ENCODE data around the gene ARHGEF19.

Gene ARHGEF19

GRCh38 chr1:16150508-16150907, 61.9 kb downstream of the ARHGEF19 start:
- ChIA-PET POLR2A (interaction anchor here (0.9 to 1.6 kb wide), 2 partner anchors 14 to 68 kb away, joined by 3 read pairs; no protein-coding TSS in a partner anchor), CTCF (interaction anchor here (0.5 to 7.8 kb wide), 4 partner anchors 20 to 79 kb away, joined by 3 to 117 read pairs (median 3); no protein-coding TSS in a partner anchor)
- Histone ChIP-seq H3K4me3 (ENCODE audit: low read depth, low read length) (no peak overlapping the region), H3K4me1 (ENCODE audit: control insufficient read depth, insufficient read depth, low read length) (peaks cover 7% of the 10 kb centered on the region; the same call in 1 of the 2 replicates), H3K36me3 (ENCODE audit: control insufficient read depth in 2 of 2, insufficient read depth in 1 of 2, low read length in 2 of 2) (peaks cover 5 to 54% of the 10 kb centered on the region in 2 experiments; a peak in 2 of 3 replicates), H3K9me3 (ENCODE audit: control insufficient read depth, insufficient read depth, low read depth, low read length) (no peaks in the 10 kb centered on the region), H3K27ac (ENCODE audit: extremely low read depth, low read depth, low read length) (no peak overlapping the region)
- TF ChIP-seq ZFHX2 (tag by site-specific recombination; conservative IDR thresholded peaks at IDR 0.05) (peak; percentile 57), EGR2 (tag by site-specific recombination; IDR thresholded peaks at IDR 0.05; ENCODE audit: low read depth) (peak; percentile 50), ZNF571 (tag by site-specific recombination; IDR thresholded peaks at IDR 0.05) (no peak), ZNF830 (tag by site-specific recombination; IDR thresholded peaks at IDR 0.05; ENCODE audit: low read depth) (no peak)

DNA sequence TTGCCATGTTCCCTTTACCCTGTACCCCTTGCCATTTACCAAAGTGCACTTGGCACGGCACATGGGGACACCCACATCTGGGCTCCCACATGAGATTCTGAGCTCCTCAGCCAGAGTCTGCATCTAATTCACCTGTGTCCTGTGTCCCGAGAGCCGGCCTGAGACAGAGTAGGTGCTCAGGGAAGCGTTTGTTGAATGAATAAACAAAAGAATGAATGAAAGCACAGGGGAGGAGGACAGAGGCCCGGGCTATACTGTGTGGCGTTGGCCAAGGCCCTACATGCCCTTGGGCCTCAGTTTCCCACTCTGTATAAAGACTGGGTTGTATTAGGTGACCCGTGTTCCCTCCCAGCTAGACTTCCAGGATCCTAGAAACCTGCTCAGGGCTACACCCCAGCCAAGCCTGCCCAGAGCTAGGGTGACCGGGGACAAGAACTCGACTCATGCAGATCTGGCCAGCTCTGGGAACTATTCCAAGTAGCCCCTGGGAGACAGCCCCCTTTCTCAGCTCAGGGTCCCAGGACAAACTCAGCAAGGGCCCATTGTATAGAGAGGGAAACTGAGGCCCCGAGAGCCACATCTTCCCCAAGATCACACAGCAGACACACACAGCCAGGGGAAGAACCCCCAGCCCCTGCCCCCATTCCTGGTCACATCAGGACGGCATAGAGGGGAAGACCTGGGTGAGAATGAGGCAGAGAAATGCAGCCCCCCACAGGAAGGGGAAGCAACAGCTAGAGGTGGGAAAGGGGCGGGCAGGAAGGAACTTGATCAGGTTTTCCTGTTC, 62.6 kb downstream of the ARHGEF19 start:
- Histone ChIP-seq H3K4me1 (ENCODE audit: control insufficient read depth, insufficient read depth, low read length) (peaks cover 7% of the 10 kb centered on the region; the same call in 1 of the 2 replicates), H3K4me3 (ENCODE audit: low read depth, low read length) (no peak overlapping the region), H3K27ac (ENCODE audit: extremely low read depth, low read depth, low read length) (no peak overlapping the region), H3K9me3 (ENCODE audit: control insufficient read depth, insufficient read depth, low read depth, low read length) (no peaks in the 10 kb centered on the region), H3K36me3 (ENCODE audit: control insufficient read depth in 2 of 2, insufficient read depth in 1 of 2, low read length in 2 of 2) (peaks cover 5 to 60% of the 10 kb centered on the region in 2 experiments; a peak in 2 of 3 replicates)
- ChIA-PET CTCF (interaction anchor here (0.5 to 7.8 kb wide), 5 partner anchors 19 to 78 kb away, joined by 3 to 117 read pairs (median 3); no protein-coding TSS in a partner anchor), POLR2A (interaction anchor here (0.6 to 1.6 kb wide), 2 partner anchors 15 to 39 kb away, joined by 3 read pairs; no protein-coding TSS in a partner anchor)
- TF ChIP-seq GLIS2 (tag by site-specific recombination; IDR thresholded peaks at IDR 0.05) (0 out of 2 replicates have a peak, but pooled peaks have one; percentile 13), PRDM6 (tag by site-specific recombination; IDR thresholded peaks at IDR 0.05) (no peak), ZNF544 (tag by site-specific recombination; IDR thresholded peaks at IDR 0.05) (no peak), GLI2 (tag by site-specific recombination; IDR thresholded peaks at IDR 0.05; ENCODE audit: borderline replicate concordance, low read depth) (no peak), ZNF664 (tag by site-specific recombination; IDR thresholded peaks at IDR 0.05) (peak; percentile 75; the same call in 1 of the 2 replicates)

- CTCF ChIA-PET = interaction anchor here (5.9 kb wide), 1 partner anchor 67 kb away, joined by 39 read pairs; no protein-coding TSS in a partner anchor
- Histone ChIP-seq H3K4me1 (ENCODE audit: control insufficient read depth, insufficient read depth, low read length) (peaks cover 7% of the 10 kb centered on the region; the same call in 1 of the 2 replicates), H3K9me3 (ENCODE audit: control insufficient read depth, insufficient read depth, low read depth, low read length) (no peaks in the 10 kb centered on the region), H3K27ac (ENCODE audit: extremely low read depth, low read depth, low read length) (no peak overlapping the region), H3K36me3 (ENCODE audit: control insufficient read depth in 2 of 2, insufficient read depth in 1 of 2, low read length in 2 of 2) (peaks cover 5 to 68% of the 10 kb centered on the region in 2 experiments; a peak in 2 of 3 replicates), H3K4me3 (ENCODE audit: low read depth, low read length) (no peak overlapping the region)
- POLR2A ChIA-PET = interaction anchor here (0.6 kb wide), 1 partner anchor 26 kb away, joined by 3 read pairs; no protein-coding TSS in a partner anchor
- no peak for TF ChIP-seq ZBTB8A (tag by site-specific recombination; IDR thresholded peaks at IDR 0.05)
- TF ChIP-seq ZNF214 (tag by site-specific recombination; IDR thresholded peaks at IDR 0.05; ENCODE audit: borderline replicate concordance) = no peak
- TF ChIP-seq ZNF560 (tag by site-specific recombination; IDR thresholded peaks at IDR 0.05; ENCODE audit: borderline replicate concordance) = no peak
- no peak for TF ChIP-seq ZNF580 (tag by site-specific recombination; IDR thresholded peaks at IDR 0.05)
- TF ChIP-seq, protein P1, sequence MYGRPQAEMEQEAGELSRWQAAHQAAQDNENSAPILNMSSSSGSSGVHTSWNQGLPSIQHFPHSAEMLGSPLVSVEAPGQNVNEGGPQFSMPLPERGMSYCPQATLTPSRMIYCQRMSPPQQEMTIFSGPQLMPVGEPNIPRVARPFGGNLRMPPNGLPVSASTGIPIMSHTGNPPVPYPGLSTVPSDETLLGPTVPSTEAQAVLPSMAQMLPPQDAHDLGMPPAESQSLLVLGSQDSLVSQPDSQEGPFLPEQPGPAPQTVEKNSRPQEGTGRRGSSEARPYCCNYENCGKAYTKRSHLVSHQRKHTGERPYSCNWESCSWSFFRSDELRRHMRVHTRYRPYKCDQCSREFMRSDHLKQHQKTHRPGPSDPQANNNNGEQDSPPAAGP (tag by site-specific recombination; IDR thresholded peaks at IDR 0.05) = no peak
- no peak for TF ChIP-seq KLF9 (tag by site-specific recombination; IDR thresholded peaks at IDR 0.05; ENCODE audit: low read depth)
- TF ChIP-seq ZNF600 (tag by site-specific recombination; IDR thresholded peaks at IDR 0.05) = no peak
- no peak for TF ChIP-seq ZNF221 (tag by site-specific recombination; IDR thresholded peaks at IDR 0.05; ENCODE audit: borderline replicate concordance)
- TF ChIP-seq, protein P2, sequence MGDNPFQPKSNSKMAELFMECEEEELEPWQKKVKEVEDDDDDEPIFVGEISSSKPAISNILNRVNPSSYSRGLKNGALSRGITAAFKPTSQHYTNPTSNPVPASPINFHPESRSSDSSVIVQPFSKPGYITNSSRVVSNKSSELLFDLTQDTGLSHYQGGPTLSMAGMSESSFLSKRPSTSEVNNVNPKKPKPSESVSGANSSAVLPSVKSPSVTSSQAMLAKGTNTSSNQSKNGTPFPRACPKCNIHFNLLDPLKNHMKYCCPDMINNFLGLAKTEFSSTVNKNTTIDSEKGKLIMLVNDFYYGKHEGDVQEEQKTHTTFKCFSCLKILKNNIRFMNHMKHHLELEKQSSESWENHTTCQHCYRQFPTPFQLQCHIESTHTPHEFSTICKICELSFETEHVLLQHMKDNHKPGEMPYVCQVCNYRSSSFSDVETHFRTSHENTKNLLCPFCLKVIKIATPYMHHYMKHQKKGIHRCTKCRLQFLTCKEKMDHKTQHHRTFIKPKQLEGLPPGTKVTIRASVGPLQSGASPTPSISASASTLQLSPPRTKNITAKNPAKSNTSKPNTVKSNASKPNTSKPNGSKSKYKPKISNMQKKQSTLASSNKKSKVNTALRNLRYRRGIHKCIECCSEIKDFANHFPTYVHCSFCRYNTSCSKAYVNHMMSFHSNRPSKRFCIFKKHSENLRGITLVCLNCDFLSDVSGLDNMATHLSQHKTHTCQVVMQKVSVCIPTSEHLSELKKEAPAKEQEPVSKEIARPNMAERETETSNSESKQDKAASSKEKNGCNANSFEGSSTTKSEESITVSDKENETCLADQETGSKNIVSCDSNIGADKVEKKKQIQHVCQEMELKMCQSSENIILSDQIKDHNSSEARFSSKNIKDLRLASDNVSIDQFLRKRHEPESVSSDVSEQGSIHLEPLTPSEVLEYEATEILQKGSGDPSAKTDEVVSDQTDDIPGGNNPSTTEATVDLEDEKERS (tag by site-specific recombination; IDR thresholded peaks at IDR 0.05) = no peak
- TF ChIP-seq, protein P3, sequence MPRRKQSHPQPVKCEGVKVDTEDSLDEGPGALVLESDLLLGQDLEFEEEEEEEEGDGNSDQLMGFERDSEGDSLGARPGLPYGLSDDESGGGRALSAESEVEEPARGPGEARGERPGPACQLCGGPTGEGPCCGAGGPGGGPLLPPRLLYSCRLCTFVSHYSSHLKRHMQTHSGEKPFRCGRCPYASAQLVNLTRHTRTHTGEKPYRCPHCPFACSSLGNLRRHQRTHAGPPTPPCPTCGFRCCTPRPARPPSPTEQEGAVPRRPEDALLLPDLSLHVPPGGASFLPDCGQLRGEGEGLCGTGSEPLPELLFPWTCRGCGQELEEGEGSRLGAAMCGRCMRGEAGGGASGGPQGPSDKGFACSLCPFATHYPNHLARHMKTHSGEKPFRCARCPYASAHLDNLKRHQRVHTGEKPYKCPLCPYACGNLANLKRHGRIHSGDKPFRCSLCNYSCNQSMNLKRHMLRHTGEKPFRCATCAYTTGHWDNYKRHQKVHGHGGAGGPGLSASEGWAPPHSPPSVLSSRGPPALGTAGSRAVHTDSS (tag by site-specific recombination; IDR thresholded peaks at IDR 0.05) = no peak
- TF ChIP-seq KLF8 (tag by site-specific recombination; IDR thresholded peaks at IDR 0.05) = no peak
- no peak for TF ChIP-seq EGR2 (tag by site-specific recombination; IDR thresholded peaks at IDR 0.05; ENCODE audit: low read depth)
Measured at GRCh38 chr1:16149146-16149545, 63.3 kb downstream of the ARHGEF19 start.

All from HEK293 (cell line).